ENCODE measurements around the gene OSM. TPM values are rescaled to one million over a fixed set of nuclear protein-coding genes. Genes with fewer than 3 reads are reported as not detected.

OSM gene
- total RNA-seq, 4 donors from 2014 or later = not detected

GRCh38 chr22:30310881-30311771 lies 44.5 kb upstream of the OSM start:
- peak in 1 of 3 donors; percentile 68 for DNase-seq
- Histone ChIP-seq H3K4me3 (peak overlapping the region in 1 of 4 donors; percentile 14), H3K36me3 (no peaks in the 10 kb centered on the region), H3K9me3 (no peaks in the 10 kb centered on the region), H3K27ac (peak overlapping the region; percentile 59 to 89 (median 87)), H3K27me3 (no peaks in the 10 kb centered on the region), H3K4me1 (peaks cover 10 to 93% (median 70%) of the 10 kb centered on the region in 4 donors)
- no peak for TF ChIP-seq CTCF (IDR thresholded peaks at IDR 0.05)
- no peak for TF ChIP-seq POLR2A (IDR thresholded peaks at IDR 0.05)

DNA sequence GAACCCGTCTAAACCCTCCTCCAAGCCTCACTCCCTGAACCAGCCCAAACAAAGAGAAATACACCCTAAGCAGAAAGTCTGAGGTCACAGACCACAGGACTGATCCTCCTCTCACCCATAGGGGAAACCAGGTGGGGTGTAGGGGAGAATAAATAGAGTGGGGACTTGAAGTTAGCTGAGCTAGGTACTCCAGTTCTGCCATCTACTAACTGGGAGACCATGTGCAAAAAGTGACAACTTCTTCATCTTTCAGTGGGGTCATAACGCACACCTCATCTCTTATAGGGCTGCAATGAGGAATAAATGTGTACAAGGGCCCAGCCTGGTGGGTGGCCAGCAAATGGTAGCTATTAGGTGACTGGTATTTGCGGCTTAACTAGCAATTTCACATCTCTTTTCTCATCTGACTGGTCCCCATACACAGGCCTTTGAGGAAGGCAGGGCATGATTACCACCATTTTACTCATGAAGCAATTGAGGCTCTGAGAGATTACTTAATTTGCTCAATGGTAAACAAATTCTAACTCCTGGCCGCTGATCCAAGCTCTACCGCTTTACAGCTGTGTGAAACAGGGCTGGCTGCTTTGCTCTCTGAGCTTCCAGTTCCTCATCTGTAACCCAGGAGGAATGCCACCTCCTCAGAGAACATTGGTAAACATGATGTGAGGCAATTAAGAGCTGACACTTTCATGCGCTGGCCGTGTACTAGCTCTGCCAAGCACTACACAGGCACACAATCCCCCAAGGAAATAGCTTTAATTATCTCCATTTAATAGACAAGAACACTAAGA lies 43.5 kb upstream of the OSM start:
- H3K4me1 ChIP-seq = peaks cover 17 to 96% (median 72%) of the 10 kb centered on the region in 4 donors
- peak in 2 of 3 donors; percentile 60 to 76 for DNase-seq
- H3K27ac ChIP-seq = peak overlapping the region; percentile 59 to 89 (median 87)
- no peaks in the 10 kb centered on the region for H3K36me3 ChIP-seq
- H3K4me3 ChIP-seq = no peak overlapping the region
- no peak for TF ChIP-seq POLR2A (IDR thresholded peaks at IDR 0.05)
- TF ChIP-seq CTCF (IDR thresholded peaks at IDR 0.05) = peak in 1 of 6 experiments; percentile 24
- no peaks in the 10 kb centered on the region for H3K9me3 ChIP-seq
- H3K27me3 ChIP-seq = no peaks in the 10 kb centered on the region

DNA sequence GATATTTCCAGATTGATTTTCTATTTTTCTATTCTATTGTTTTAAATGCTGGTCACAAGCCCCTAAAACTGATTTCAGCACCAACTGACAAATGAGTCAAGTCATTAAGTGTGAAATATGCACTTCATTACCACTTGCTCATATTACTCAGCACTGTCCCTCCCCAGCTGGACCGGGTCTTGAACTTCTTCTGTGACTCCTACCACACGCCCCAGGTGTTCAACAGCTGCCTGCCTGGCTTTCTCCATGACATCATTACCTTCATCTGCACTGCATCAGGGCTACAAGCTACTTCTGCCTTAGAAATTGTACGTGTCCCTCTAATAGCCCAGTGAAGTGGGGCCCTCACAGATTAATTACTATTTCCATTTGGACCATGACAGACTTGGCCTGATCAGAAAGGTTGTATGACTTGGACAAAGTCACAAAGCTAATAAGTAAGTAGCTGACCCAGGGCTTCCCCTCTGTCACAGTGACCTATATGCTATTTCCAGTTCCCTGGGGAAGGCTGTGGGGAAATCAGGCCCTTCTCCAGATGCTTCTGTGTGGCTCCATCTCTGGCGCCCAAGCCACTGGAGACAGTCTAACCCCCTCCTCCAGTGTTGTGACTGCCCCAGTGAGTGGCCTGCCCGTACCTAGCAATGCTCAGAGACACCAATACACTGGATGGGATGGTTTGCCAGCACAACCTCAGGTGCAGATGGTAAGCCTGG lies 42.0 kb upstream of the OSM start:
- peak in 2 of 3 donors; percentile 78 to 84 for DNase-seq
- Histone ChIP-seq H3K27ac (peak overlapping the region; percentile 59 to 89 (median 87)), H3K9me3 (no peaks in the 10 kb centered on the region), H3K27me3 (no peaks in the 10 kb centered on the region), H3K4me3 (no peak overlapping the region), H3K36me3 (peaks cover 0 to 7% (median 0%) of the 10 kb centered on the region in 3 donors), H3K4me1 (peaks cover 19 to 97% (median 74%) of the 10 kb centered on the region in 4 donors)
- TF ChIP-seq POLR2A (IDR thresholded peaks at IDR 0.05) = no peak

DNA sequence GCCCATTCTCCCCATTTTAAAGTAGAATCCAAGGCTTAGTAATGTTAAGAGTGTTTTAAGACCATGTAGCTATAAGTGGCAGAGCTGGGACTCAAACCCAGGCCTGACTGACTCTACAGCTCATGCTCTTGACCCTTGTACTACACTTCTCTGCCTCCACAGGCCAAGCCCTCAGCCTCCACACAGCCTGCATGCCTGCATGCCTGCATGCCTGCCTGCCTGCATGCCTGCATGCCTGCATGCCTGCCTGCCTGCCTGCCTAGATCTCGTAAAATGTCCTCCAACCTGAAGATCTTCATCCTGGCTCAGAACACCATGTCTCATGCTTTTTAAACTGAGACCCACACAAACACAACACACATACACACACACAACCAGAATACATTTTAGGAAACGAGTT lies 41.4 kb upstream of the OSM start:
- TF ChIP-seq POLR2A (IDR thresholded peaks at IDR 0.05) (no peak), CTCF (IDR thresholded peaks at IDR 0.05) (no peak)
- Histone ChIP-seq H3K4me1 (peaks cover 18 to 99% (median 77%) of the 10 kb centered on the region in 4 donors), H3K27me3 (no peaks in the 10 kb centered on the region), H3K9me3 (no peaks in the 10 kb centered on the region), H3K27ac (peak overlapping the region; percentile 59 to 89 (median 87)), H3K4me3 (no peak overlapping the region), H3K36me3 (peaks cover 0 to 13% (median 0%) of the 10 kb centered on the region in 3 donors)
- no peak for DNase-seq

GRCh38 chr22:30307041-30307574 lies 40.5 kb upstream of the OSM start:
- H3K9me3 ChIP-seq = no peaks in the 10 kb centered on the region
- DNase-seq = no peak
- peaks cover 18 to 99% (median 80%) of the 10 kb centered on the region in 4 donors for H3K4me1 ChIP-seq
- H3K27ac ChIP-seq = peak overlapping the region; percentile 83 to 89 (median 87)
- H3K27me3 ChIP-seq = no peaks in the 10 kb centered on the region
- TF ChIP-seq CTCF (IDR thresholded peaks at IDR 0.05) = no peak
- TF ChIP-seq POLR2A (IDR thresholded peaks at IDR 0.05) = no peak
- no peak overlapping the region for H3K4me3 ChIP-seq
- H3K36me3 ChIP-seq = peaks cover 0 to 17% (median 0%) of the 10 kb centered on the region in 3 donors
